GM18909 (cell line): Measurements from ENCODE around the gene TMEM218.

Experiments used
- ATAC-seq: cut with Tn5 transposase; IDR thresholded peaks from one replicate; pipeline ENCODE4 v1.9.1; 2021; ENCODE audit warnings: mild to moderate bottlenecking; ENCODE audit not compliant: unreplicated experiment, poor library complexity

Gene TMEM218

DNA sequence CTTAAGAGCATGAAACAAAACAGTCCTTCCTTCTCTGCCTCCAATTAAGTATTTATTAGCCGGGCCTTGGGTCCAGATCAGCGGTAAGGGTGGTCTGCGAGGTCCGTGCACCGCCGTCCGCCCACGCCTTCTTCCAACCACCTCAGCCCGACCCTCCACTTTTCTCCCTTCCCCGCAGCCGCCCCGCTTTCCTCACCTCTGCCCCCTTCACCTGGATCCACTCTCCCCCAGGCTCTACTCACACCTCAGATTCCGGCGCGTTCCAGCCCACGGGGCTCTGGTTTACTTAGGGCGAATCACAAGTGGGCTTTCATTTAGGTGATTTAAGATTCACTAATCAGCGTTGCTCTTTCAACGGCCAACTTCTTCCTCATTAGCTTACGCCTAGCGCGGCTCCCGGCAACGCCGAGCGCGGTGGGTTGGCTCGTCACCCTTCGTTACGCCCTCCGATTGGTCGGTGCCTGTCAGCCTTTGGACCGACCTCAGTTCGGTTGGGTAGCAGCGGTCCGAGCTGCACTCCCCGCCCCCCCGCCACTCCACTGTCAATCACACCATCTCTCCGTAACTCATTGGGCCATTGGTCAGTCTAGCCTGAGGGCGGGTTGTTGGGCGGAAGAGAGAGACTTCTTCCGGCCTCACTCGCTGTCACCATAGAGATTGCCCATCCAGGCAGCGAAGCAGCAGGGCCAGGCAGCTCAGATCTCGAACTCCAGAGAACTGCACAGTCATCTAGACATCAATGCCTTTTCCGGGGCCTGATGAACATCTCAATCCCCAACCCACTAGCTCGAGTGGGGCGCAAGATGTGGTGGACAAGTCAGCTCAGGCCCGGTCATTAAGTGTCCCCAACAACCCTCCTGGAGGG is at the start of gene TMEM218:
TMEM218 (minus strand) TSS at position 284 of the 865 bp plus-strand sequence. CDS start 9,385 bp downstream, outside the sequence.
- peak; percentile 99 for ATAC-seq

DNA sequence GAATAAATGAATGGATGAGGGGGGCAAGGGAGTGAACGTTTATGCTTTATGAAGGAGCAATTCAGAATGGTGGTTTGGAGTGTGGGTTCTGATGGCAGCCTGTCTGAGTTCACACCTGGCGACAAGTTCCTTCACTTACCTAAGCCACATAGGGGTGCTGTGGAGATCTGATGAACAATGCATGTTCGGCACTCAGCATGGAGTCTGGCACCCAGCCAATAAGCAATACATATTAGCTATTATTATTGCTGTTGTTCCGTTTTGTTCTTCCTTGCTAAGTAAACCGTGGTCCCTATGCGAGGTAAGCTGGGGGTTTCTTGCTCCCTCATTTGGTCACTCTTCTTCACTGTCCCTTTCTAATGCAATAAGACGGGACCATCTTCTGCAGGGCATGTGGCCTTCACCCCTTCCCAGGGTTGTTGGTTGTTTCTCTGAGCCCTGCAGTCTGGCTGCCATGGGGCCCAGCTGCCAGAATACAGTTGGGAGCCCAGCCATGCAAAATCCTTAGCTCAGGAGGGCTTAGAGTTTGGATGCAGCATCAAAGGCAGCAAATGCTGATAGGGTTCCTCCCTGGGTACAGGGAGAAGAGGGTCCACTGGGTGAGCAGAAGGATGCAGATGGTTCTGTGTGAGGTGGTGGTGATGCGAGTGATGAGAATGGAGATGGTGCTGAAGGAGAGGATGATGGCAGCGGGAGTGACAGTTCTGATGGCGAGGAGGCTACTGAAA is 46.7 kb upstream of the TMEM218 start:
- no peak for ATAC-seq

DNA sequence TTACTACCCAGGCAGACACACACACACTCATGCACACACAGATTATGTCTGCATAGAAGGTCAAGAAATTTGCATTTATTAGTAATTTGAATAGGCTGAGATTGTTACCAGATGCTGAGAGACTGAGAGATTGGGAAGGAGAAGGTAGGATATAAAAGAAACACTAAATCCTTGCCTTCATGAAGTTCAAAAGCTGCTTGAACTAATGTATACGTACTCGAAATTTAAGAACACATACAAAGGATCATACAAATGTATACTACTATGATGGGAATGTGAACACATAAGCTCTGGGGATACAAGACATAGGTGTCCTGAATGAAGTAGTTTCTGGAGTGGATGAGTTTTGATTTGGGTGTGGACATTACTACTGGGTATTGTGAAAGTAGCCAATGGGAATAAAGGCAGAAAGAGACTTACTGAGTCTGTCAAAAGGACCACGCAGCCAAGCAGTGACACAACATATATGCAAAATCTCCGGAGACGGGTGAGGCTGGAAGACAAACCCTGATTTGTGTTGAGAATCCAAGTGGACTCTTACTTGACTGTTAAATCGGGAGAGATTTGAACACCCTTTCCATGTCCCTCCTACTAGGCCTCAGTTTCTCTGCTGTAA is 45.8 kb upstream of the TMEM218 start:
- no peak for ATAC-seq

DNA sequence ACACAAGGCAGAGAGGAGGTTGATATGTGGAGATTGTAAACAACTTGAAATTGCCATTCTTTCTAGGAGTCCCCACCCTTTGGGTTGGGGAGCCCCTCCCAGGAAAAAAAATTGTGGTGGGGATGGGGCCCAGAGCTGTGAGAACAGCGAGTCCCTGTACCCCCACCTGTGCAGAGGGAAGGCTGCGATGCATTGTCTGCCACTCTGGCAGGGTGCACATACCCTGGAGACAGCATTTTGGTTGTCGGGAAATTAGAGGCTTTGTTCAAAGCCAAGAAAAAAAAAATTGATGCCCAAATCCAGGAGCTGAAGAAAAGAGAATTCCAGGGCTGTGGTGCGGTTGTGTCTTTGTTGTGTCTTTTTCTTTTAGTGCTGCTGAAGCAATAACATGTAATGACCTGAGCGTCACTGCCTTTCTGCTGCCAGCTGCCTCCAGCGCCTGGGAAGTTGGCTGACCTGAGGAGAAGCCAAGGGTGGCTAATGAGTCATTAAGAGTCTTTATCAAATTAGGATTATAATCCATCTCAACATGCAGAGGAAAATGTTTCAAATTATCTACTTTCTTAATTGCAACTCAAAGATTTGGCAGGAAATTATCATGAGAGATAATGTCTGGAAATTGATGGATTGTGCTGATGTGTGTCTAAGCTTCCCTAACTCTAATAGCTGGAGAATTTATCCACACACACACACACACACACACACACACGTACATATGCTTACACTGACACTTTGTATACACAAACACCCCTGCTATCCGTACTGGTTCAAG is 45.1 kb upstream of the TMEM218 start:
- ATAC-seq: no peak

DNA sequence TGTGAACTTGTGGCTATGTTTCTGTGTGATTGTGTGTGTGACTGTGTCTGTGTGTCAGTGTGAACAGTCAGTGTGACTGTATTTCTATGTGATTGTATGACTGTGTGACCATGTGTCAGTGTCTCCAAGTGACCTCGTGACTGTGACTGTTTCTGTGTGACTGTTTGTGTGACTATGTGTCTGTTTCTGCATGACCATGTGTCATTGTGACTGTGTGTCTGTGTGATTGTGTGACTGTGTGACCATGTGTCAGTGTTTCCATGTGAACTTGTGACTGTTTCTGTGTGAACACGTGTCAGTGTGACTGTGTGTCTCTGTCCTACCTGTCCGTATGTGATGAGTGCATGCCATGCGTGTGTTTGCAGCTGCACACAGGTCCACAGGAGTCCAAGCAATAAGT is 44.3 kb upstream of the TMEM218 start:
- ATAC-seq: no peak

DNA sequence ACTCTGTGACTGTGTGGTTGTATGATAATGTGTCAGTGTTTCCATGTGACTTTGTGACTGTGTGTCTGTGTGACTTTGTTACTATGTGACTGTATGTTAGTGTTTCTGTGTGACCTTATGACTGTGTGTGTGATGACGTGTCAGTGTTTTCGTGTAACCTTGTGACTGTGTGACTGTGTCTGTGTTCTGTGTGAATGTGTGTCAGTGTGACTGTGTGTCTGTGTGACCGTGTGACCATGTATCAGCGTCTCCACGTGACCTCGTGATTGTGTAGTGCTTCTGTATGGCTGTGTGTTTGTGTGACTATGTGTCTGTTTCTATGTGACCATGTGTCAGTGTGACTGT is 43.6 kb upstream of the TMEM218 start:
- no peak for ATAC-seq

DNA sequence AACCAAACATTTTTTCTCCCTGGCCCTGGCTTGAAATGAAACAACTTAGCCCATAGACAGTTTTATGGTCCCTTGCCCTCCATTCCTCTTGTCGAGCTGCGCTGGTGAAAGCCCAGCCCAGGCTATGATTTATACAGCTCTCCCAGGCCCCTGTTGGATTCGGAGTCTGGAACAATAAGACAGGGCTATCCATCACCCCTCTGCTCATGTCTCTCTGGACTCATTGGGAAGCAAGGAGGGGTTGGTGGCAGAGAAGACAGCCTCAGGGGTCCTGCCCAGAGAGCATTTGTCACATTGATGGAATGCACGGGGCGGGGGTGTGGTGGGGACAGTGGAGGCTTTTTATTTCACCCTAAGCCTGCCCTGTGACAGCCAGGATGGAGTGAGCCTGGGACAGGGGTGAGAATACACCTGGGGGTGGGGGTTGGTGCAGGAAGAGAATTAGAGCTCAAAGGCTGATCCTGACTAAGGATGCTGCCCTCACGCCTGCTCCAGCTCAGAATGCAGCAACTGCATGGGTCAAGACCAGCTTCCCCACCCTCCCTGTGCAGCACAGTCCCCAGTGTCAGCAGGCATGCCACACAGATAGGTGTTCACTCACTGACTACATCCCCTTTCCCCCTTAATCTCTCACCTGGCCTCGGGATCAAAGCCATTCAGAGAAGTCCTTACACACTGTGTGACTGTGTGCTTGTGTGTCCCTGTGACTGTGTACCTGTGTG is 43.1 kb upstream of the TMEM218 start:
- no peak for ATAC-seq

DNA sequence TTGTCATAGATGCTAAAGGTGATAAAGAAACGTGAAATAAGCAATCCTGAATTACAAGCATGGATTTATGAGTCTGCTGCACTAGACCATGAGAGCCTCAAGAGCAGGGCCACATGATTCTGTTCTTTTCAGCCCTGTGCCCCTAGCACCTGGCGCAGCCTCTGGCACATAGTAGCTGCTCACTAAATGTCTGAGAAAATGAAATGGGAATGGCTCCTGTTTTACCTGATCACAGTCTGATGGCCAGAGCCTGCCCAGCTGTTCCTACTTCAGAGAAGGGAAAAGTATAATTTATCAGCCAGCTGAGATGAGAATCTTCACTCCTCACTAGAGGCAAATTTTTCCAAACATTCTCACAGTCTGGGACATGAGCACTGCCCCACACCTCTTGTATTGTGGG is 42.4 kb upstream of the TMEM218 start:
- no peak for ATAC-seq

DNA sequence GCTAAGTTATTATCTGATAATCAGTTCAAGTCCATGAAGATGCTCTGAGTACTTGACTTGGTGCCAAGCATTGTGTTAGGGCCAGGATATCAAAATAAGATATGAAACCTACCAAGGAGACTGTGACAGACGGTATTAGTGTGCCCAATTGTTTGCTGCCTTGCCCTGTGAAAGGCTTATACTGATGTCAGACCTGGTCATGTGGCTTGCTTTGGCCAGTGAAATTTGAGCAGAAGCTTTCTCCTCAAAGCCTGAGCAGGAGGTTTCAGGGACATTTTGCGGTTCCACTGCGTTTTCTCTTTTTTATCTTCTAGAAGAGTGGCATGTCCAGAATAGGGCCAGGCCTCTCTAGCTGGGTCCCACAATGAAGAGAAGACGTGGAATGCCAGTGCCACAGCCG is 37.3 kb upstream of the TMEM218 start:
- ATAC-seq: no peak

DNA sequence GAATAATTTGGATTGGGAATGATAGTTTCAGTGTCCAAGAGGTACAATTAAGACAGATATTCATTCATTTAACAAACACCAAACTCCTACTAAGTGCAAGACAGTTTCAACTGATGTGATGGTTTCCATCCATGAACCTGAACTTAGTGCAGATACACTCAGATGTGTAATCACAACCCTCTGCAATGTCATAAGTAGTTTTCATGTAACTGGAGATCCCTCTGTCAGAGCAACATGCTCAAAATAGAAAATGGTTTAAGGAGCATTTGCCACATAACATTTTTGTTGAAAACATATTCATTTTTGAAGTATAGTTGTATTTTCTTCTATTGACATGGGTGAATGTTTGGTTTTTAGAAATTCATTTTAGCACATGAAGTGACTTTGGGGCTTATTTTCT is 36.6 kb upstream of the TMEM218 start:
- ATAC-seq: no peak

DNA sequence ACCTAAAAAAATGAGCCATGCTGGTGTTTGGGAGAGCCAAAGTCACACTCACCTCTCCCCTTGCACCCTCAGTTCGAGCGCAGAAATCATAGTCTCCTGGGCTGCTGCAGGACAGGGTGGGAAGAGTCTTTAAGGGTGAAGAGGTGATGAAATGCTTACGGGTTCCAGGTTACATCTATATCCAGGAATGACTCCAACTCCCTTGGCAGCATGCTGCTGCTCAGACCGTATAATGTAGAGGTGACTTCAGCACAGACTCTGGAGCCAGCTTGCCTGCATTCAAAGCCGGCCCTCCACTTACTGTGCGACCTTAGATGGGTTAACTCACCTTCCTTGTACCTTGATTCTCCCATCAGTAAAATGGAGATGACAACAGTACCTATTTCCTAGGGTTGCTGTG is 35.9 kb upstream of the TMEM218 start:
- ATAC-seq: no peak

DNA sequence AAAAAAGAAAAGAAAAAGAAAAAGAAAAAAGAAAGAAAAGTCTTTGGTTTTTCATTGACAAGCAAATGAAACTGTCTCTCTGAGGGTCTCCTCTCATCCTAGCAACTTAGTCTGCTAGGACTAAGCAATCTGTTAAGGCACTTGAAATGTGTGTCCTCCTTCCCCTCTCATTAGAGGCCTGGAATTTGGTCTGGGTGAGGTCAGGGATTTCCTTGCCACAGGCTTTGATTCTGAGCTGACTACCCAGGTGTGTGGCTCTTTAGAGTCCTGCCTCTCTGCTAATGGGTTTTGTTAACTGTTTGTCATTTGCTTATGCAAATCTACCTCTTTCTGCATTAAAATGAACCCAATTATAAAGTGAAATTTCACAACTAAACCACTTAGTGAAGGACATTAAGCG is 34.8 kb upstream of the TMEM218 start:
- no peak for ATAC-seq

DNA sequence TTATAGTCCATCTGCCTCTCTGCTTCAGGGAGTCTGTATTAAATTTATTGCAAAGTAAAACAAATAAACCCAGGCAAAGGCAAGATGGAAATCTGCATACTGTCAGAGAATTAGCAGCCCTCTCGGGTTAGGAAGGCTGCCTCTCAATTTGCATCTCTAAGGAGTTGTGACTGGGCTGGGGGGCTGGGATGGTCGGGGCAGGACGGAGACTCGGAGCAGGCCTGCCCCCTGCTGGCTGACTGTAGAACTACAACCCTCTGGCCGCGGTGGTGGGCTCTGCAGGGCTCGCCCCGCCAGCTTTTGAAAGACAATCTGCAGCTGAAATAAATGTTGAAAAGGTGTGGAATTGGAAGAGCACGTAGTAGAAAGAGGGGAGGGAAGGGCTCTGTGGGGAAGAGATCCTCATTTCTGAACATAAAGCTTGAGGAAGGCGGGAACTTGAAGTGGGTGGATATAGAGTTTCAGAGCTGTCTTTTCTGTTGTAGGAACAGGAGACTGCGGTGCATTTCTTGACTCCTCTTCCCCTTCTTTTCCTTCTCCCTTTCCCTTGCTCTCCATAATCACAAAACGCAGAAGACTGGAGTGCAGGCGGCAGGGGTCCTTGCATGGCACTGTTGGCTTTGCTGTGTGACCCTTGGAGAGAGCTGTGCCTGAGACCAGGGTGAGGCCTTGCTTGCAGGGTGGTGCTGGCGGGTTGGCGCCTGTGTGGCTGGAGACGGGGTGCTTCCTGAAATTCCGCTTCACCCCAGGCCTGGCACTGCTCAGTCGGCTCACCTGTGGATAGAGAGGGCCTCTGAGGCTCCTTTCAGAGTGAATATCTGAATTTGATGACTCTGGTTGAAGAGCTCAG is 30.5 kb upstream of the TMEM218 start:
- ATAC-seq: peak; percentile 84

DNA sequence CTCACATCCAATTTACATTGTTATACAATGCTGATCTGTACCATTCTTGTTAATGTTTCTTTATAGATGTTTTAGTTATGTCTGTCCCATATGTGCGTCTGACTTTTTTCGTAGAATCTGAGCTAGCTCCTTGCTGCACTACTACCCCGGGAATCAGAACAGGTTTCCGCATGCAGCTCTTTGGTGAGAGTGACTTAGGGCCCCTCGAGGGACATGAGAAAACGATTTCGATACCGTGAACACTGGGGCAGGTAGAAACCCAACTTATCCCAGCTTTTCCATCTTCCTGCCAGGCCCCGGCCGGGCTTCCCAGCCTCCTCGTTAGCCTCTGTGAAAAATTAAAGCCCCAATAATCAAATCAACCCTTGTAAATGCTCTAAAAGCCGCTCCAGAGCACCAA is 29.8 kb upstream of the TMEM218 start:
- no peak for ATAC-seq

DNA sequence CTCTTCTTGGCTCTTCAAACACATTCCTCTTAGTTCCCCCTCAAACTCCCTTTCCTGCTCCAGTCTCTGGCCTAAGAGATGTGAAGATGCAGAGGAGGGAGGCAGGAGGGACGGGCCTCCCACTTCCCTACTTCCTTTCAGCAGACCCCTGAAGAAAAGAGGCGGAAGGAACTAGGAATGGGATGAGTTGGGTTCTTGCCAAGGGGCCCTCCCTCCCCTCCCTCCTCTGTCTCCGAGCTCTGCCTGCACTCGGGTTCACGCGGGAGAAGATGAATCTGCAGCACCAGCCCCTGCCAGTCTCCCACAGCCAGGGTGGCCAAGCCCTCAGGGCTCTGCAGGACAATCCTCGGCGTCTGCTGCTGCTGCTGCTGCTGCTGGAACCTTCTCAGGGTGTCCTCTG is 28.8 kb upstream of the TMEM218 start:
- ATAC-seq: no peak

DNA sequence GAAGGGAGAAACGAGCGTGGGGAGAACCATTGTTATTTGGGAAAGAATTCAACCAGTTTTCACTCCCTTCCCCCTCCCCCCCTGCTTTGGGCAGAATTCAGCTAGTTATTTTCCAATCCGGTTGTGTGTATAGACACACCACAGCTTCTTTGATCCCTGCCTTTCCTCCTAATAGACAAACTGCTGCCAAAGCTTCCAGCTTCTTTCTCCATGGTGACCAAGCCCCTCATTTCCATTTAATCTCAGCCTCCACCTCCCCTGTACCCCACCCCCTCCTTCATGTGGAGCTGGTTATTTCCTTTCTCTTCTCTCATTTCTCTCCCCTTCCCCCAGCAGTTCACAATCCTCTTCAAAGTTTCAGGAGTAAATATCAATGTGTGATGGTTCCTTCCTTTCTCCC is 28.4 kb upstream of the TMEM218 start:
- ATAC-seq: no peak

DNA sequence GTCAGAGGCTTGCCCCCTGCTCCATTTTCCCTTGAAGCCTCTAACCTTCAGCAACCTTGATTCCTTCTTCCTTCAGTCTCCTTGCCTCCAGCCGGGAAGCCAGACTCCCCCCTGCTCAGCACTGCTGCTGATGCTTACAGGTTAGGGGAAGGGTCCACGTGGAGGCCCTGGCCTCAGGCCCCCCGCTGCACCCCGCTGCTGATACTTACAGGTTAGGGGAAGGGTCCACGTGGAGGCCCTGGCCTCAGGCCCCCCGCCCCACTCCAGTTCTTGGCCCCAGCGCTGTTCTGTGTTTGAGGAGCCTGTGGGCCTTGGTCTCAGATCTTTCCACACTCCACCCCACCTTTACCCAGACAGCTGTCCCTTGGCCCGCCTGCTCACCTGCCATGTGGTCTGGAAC is 27.5 kb upstream of the TMEM218 start:
- no peak for ATAC-seq

DNA sequence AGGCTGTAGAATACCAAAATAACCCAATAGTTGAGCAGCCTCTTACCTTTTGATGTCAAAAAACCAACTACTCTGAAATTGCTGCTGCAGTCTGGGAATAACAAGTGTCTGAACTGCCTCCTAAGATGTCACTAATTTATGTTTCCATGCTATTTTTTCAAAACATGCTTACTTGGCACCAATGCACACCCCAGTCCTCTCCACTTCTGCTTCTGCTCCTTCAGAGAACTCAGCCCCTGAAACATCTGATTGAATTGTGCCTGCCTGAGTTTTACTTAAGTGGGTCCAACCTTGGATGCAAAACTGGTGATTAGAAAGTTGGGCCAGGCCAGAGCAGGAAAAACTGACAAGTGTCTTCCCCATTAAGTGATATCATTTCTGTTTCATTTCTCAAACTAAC is 24.6 kb upstream of the TMEM218 start:
- ATAC-seq: no peak

DNA sequence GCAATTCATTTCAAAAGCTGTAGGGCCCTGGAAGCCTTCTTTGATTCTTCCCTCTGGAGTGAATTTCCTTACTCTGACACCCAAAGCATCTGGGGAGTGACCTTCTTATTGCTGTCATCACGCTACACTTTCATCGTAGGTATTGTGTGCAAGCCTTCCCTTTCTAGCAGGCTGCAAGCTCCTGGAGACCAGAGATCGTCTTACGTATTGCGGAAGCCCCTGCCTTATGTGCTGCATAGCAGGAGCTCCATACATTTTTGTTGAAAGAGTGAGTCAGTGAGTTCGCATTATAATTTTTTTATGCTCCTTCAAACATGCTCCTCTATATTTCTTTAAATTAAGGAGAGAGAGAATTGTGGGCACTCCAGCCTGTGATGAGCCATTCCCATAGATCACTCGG is 21.2 kb upstream of the TMEM218 start:
- no peak for ATAC-seq
